HK-2 (cell line): ENCODE data around the gene AVP.
A peak's percentile ranks its signal among the peaks of the same experiment; 100 is the strongest.
"Not testable (repeated sequence)": the region's sequence is repeated elsewhere in the genome, so short reads cannot be mapped to it uniquely, and the experiment has no call there.

Experiments
- DNase-seq: peaks from one replicate; pipeline ENCODE4 v3.0.0-alpha.2; 2018; ENCODE audit not compliant: unreplicated experiment

AVP gene, protein sequence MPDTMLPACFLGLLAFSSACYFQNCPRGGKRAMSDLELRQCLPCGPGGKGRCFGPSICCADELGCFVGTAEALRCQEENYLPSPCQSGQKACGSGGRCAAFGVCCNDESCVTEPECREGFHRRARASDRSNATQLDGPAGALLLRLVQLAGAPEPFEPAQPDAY

DNA sequence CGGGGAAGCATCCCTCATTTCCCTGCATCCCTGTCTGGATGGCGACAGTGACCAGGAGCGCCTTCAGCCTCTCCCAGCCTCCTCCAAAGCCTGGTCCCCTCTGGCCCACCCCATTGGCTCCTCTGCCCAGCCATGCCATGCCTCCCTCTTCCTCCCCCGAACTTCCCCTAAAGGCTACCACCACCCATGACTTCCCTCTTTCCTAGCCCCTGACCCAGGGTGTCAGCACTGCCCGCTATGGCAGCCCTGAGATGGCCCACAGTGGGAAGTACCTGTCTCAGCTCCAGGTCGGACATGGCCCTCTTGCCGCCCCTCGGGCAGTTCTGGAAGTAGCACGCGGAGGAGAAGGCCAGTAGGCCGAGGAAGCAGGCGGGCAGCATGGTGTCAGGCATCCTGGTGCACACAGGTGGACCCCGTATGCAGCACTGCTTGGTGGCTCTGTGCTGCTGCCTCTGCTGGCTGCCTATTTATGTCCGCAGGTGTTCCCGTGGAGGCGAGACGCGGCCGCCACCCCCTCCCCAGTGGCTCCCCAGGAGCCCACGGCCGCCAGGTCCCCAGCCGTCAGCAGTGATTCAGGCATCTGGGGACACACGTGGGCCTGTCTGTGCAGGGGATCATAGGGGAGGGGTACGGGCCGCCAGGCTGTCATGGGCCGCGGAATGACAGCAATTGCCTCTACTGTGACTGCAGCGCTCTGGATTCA is at the start of gene AVP:
TSS of gene AVP (minus strand) at position 442 of the 703 bp plus-strand sequence. CDS start at position 392, 50 bp downstream.
- DNase-seq, result no peak

DNA sequence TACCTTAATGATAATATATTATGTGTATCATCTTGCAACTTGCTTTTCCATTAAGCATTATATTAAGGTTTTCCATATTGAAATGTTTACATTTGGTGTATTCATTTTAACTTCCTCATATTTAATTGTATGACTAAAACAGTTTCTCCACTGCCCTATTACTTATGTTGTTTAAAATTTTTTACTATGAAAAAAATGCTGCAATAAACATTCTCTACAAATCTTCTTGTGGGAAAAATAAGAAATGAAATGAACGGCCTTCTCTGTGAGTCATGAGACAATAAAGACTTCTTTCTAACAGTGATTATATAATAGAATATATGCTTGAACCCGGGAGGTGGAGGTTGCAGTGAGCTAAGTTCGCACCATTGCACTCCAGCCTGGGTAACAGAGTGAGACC is 49.6 kb upstream of the AVP start:
- no peak for DNase-seq

DNA sequence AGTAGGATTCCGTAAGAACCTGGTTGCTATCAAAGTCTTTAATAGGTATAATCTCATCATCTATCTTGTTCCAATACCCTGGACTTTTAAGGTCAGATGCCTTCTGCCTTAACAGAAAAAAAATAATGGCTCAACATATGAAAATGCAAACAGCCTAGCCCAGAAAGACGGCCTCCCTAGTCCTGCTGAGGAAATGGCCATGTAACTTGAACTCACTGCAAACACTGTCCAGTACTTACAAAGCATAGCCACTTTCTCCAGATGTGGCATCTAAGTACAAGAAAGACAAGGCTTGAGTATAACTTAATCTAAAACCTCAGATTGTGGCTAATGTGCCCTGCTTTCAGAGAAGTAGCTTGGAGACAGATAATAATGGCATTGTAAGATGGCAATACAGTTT is 48.6 kb upstream of the AVP start:
- DNase-seq, result no peak

DNA sequence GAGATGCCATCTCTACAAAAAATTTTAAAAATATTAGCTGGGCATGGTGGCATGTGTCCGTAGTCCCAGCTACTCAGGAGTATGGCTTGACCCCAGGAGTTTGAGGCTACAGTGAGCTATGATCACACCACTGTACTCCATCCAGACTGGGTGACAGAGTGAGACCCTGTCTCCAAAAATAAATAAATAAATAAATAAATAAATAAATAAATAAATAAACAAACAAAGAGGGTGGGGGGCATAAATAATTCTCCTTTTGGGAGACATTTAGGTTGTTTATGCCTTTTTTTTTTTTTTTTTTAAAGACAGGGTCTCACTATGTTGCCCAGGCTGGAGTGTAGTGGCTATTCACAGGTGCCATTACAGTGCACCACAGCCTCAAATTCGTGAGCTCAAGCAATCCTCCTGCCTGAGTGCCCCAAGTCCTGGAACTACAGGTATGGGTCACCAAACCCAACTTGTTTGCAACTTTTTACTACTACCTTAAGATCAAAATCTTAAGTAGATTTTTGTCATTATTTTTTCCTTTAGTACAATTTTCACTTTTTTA is 45.6 kb upstream of the AVP start:
- no peak for DNase-seq

DNA sequence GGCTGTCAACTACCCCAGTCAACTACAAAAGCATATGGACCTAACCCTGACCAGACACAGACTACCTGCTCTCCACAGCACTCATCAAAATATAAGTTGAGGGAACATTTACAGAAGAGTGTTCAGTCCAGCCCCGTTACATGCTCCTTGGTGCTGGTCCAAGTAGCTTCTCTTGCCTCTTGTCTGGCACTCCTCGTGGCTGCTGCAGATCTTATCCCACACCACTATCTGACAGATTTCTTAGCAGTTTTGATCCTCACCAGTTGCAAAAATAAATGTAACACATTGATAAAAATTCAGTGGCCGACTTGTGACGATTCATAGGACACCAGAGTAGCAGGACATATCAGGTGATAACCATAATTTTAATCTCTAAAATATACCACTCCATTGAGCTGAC is 44.6 kb upstream of the AVP start:
- DNase-seq, result no peak

DNA sequence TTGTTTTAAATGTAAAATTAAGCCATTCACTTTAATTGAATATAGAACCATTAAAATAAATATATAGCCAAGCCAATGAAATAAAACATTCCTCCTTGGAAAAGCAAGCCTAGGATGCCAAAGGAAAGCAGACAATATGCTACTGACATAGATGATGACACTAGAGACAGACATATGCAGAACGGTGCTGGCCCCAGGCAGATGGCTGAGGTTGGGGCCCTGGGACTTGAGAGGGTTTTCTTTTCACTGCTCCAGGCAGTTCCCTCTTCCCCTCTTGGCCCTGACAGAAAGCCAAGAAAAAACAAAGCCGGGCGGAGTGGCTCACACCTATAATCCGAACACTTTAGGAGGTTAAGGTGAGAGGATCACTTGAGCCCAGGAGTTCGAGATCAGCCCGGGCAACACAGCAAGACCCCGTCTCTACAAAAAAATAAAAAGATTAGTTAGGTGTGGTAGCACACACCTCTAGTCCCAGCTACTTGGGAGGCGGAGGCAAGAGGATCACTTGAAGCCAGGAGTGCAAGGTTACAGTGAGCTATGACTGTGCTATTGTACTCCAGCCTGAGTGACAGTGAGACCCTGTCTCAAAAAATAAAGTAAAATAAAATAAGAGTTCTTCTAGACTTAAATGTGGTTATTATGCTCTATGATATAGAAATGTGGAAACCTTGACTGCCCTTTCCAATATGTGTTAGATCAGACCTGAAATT is 43.9 kb upstream of the AVP start:
- no peak for DNase-seq

DNA sequence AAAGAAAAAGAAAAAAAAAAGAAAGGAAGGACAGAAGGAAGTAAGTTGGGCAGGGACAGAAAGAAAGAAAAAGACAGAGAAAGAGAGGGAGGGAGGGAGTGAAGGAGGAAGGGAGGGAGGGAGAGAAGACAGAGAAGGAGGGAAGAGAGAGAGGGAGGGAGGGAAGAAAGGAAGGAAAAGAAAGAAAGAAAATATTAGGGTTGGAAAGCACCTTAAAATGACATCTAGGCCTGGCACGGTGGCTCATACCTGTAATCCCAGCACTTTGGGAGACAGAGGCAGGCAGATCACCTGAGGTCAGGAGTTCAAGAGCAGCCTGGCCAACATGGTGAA is 42.0 kb upstream of the AVP start:
- DNase-seq, result no peak

DNA sequence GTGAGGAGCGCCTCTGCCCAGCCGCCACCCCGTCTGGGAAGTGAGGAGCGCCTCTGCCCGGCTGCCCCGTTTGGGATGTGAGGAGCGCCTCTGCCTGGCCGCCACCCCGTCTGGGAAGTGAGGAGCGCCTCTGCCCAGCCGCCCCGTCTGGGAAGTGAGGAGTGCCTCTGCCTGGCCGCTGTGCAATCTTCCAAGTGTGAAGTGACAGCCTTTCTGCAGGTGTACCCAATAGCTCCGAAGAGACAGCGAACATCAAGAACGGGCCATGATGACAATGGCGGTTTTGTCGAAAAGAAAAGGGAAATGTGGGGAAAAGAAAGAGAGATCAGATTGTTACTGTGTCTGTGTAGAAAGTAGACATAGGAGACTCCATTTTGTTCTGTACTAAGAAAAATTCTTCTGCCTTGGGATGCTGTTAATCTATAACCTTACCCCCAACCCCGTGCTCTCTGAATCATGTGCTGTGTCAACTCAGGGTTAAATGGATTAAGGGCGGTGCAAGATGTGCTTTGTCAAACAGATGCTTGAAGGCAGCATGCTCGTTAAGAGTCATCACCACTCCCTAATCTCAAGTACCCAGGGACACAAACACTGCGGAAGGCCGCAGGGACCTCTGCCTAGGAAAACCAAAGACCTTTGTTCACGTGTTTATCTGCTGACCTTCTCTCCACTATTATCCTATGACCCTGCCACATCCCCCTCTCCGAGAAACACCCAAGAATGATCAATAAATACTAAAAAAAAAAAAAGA is 41.4 kb upstream of the AVP start:
- not testable (repeated sequence) for DNase-seq

DNA sequence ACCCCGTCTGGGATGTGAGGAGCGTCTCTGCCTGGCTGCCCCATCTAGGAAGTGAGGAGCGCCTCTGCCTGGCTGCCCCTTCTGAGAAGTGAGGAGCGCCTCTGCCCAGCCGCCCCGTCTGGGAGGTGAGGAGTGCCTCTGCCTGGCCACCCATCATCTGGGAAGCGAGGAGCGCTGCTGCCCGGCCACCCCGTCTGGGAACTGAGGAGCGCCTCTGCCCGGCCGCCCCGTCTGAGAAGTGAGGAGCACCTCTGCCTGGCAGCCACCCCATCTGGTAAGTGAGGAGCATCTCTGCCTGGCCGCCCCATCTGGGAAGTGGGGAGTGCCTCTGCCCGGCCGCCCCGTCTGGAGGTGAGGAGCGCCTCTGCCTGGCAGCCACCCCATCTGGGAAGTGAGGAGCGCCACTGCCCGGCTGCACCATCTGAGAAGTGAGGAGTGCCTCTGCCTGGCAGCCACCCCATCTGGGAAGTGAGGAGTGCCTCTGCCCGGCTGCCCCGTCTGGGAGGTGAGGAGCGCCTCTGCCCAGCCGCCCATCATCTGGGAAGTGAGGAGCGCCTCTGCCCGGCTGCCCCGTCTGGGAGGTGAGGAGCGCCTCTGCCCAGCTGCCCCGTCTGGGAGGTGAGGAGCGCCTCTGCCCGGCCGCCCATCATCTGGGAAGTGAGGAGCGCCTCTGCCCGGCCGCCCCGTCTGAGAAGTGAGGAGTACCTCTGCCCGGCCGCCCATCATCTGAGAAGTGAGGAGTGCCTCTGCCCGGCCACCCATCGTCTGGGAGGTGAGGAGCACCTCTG is 40.4 kb upstream of the AVP start:
- not testable (repeated sequence) for DNase-seq

DNA sequence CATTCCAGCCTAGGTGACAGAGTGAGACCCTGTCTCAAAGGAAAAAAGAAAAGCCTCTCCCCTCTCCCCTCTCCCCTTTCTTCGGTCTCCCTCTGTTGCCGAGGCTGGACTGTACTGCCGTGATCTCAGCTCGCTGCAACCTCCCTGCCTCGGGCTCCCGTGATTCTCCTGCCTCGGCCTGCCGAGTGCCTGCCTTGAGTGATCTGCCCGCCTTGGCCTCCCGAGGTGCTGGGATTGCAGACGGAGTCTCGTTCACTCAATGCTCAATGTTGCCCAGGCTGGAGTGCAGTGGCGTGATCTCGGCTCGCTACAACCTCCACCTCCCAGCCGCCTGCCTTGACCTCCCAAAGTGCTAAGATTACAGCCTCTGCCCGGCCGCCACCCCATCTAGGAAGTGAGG is 39.6 kb upstream of the AVP start:
- DNase-seq, result not testable (repeated sequence)

DNA sequence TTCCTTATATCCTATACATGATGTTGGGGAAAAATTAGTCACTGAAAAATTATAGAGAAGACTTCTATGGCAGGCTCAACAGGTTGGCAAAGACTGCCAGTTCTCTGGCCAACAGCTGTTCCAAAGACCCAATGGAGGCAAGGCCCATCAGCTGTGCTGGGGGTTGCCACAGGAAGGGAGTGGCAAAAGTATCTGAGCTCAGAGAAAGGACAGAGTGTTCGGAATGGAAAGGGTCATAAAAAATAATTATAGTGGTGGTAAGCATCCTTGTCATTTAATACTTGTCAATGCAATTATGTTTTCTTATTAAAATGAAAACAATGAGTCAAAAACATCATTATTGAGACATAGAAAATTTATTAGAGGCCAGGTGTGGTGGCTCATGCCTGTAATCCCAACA is 39.0 kb upstream of the AVP start:
- no peak for DNase-seq

DNA sequence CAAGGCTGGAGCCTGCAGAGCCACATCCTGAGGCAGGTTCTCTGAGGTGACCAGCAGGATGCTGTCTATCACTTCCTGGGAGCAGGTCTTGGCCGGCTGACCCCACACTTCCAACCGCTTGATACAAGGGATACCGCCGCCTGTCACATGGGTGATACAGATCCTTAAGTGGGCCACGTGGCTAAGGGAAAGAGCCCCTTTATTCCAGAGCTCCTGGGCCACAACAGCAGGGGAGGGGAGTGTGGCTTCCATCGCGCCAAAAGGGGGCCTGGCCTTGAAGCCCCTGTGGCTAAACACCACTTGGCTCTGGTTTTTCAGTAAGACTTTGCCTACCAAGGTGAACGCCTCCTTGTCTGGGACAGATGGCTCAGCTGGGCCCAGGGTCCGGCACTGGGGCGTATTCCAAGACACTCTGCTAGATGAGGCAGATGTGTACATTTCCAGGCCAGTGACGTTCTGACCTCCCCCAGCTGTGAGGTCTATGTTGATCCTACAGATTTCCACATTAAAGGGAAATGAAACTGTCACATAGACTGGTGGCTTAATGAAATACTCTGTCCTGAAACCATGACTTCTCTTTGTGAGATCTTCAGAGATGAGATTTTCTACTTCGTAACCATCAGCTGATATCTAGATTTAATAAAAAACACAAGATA is 37.6 kb upstream of the AVP start:
- DNase-seq, result no peak

DNA sequence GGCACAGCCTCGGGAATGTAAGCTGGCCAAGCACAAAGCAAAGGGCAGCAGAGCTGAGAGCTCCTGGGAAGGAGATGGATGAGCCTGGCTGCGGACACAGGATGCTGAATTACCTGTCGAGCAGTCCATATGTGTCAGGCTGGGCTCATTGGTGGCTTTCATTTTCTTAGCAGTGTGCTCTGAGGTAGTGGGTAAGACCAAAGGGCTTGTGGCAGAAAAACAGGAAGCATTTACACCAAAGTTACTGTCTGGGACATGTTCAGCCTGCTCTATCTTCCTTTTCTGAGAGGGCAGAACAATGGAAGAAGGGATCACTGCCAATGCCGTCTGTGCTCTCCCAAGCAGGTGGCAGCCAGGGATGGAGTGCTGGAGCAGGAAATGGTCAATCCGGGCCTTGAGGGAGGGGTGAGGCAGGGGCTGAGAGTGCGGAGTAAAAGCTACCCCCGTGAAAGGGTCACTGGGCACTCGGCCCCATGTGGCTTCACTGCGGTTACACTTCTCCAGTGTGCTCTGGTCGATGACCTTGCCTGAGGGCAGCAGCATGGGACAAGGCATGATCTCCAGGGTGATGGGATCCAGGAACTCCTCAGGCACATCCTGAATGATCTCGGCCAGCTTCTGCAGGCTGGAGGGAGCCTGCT is 36.9 kb upstream of the AVP start:
- DNase-seq, result no peak

DNA sequence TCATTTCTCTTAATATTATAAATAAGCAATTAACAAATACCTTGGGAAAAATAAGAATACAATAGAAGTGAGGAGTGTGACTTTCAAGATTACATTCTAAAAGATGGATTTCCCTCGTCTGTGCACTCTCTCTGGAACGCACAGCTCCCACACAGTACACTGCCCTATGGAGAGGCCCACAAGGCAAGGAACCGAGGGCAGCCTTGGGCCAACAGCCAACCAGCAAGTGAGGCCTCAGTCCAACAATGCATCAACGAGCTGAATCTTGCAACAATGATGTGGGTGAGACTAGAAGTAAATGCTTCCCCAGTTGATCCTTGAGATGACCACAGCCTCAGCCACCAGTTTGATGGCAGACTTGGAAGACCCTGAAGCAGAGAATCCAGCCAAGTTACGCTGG is 34.5 kb upstream of the AVP start:
- no peak for DNase-seq

DNA sequence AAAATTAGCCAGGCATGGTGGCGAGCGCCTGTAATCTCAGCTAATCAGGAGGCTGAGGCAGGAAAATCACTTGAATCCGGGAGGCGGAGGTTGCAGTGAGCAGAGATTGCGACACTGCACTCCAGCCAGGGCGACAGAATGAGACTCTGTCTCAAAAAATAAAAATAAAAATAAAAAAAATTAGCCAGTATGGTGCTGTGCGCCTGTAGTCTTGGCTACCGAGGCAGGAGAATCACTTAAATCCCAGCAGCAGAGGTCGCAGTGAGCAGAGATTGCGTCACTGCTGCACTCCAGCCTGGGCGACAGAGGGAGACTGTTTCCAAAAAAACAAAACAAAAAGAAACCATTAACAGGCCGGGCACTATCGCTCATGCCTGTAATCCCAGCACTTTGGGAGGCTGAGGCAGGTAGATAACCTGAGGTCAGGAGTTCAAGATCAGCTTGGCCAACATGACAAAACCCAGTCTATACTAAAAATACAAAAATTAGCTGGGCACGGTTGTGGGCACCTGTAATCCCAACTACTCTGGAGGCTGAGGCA is 33.4 kb upstream of the AVP start:
- DNase-seq, result peak; percentile 45

DNA sequence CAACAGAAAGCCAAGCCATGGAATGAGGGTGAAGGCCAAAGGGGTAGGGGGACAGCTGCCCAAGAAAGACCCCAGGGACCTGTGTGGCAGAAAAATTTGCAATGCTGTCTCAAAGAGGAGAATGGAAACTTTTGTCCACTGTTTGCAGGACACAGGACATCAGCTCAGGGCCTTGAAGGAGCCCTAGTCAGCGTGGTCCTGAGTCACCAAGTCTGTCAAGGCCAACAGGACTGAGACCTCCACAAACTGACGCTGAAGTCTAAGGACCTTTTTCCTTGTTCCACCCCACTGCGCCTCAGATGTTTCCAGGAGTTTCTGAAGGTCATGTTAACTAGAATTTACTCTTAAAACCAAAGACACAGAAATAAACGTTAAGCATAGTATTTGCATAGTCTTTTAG is 31.8 kb upstream of the AVP start:
- no peak for DNase-seq

DNA sequence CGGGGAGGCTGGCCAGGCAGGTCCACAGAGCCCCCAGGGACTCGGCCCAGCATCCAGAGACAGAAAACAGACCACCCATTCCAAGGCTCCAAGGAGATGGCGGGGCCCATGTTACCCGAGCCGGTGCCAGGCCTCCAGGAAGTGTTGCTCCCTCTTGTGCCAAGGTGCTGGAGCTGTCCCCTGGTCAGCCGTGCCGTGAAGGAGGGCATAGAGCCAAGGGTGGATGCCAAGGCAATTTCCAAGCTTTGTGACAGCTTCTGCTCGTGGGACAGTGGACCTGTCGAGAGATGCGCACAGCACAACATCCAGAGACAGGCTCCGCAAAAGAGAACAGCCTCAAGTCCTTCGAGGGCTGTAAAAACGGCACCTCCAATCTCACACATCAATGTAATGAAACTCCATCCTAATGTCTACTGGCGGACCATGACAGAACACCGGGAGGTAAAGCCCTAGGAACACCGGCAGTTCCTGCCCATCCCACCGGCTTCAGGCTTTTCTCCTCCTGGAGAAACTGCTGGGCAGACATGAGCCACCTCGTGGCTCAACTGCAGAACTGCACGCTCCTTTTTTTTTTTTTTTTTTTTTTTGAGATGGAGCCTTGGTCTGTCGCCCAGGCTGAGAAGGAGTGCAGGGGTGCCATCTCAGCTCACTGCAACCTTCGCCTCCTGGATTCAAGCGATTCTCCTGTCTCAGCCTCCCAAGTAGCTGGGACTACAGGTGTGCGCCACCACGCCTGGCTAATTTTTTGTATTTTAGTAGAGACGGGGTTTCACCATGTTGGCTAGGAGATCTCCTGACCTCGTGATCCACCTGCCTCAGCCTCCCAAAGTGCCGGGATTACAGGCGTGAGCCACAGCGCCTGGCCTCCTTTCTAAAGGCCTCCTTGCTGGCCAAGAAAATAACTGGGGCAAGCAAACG is 30.9 kb upstream of the AVP start:
- DNase-seq, result peak; percentile 51

DNA sequence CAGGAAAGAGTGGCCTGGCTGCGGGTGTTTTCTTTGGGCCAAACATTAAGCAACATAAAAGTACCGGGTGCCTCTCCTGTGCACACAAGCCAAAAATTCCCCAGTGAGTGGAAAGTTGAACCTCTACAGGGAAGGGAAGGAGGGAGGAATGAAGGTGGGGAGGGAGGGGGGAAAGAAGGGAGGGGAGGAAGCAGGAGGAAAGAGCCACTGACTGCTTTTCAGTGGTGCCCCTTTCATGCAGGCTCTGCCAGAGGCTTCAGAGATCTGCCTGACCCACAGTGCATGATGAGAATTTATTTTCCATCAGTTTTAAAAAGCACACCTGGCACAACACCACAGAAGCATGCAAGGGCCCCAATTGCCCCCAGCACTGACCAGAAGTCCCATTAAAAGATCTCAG is 27.5 kb upstream of the AVP start:
- no peak for DNase-seq

DNA sequence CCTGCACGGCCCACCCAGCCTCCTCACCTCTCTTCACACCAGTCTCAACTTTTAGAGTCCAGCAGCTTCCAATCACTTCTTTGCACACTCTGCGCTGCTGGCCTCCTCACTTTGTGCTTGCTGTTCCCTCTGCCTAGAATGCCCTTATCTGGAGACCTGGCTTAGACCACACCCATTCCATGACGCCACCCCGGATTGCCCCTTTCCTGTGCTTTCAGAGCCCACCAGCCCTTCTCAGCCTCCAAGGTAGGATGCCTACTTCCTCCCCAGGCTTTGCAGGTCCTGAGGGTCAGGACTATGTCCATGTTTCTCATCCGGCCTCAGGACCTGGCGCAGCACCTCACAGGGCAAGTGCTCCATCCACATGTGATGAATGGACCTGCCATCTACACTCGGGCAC is 27.0 kb upstream of the AVP start:
- DNase-seq, result no peak
